G401.6 (cell line): ENCODE results near the gene PAPOLG.
"Not testable (repeated sequence)": the region's sequence is repeated elsewhere in the genome, so short reads cannot be mapped to it uniquely, and the experiment has no call there.

ENCODE experiments used
- FAIRE-seq: peaks from 2 replicates; lab custom pipeline; 2012; peaks lifted over from hg19 to GRCh38; lab: Jason Lieb, UNC

Gene PAPOLG

GRCh38 chr2:60823694-60824305, 67.7 kb downstream of the PAPOLG start:
- no peak for FAIRE-seq

- no peak for FAIRE-seq
Measured at GRCh38 chr2:60825666-60826065, 69.6 kb downstream of the PAPOLG start.

GRCh38 chr2:60826111-60826510, 70.0 kb downstream of the PAPOLG start:
- no peak for FAIRE-seq

- FAIRE-seq, result not testable (repeated sequence)
Measured at GRCh38 chr2:60826860-60827259, 70.8 kb downstream of the PAPOLG start.

- no peak for FAIRE-seq
Measured at GRCh38 chr2:60827369-60827768, 71.3 kb downstream of the PAPOLG start.

GRCh38 chr2:60830991-60831390, 74.9 kb downstream of the PAPOLG start:
- FAIRE-seq, result no peak

- no peak for FAIRE-seq
Measured at GRCh38 chr2:60831921-60832320, 75.9 kb downstream of the PAPOLG start.

- FAIRE-seq, result no peak
Measured at GRCh38 chr2:60832621-60833020, 76.6 kb downstream of the PAPOLG start.

- FAIRE-seq, result no peak
Measured at GRCh38 chr2:60834270-60834717, 78.2 kb downstream of the PAPOLG start.

GRCh38 chr2:60836491-60836890, 80.4 kb downstream of the PAPOLG start:
- no peak for FAIRE-seq

GRCh38 chr2:60837123-60837522, 81.1 kb downstream of the PAPOLG start:
- FAIRE-seq, result no peak

- no peak for FAIRE-seq
Measured at GRCh38 chr2:60838481-60838880, 82.4 kb downstream of the PAPOLG start.

GRCh38 chr2:60839126-60839813, 83.2 kb downstream of the PAPOLG start:
- no peak for FAIRE-seq

- no peak for FAIRE-seq
Measured at GRCh38 chr2:60840880-60841279, 84.8 kb downstream of the PAPOLG start.

- FAIRE-seq, result no peak
Measured at GRCh38 chr2:60843006-60843405, 86.9 kb downstream of the PAPOLG start.

- no peak for FAIRE-seq
Measured at GRCh38 chr2:60844105-60844504, 88.0 kb downstream of the PAPOLG start.

- no peak for FAIRE-seq
Measured at GRCh38 chr2:60847854-60848253, 91.8 kb downstream of the PAPOLG start.
